GOT3 (cell line): ENCODE data around the gene PDE6A.
"Not testable (repeated sequence)": the region's sequence is repeated elsewhere in the genome, so short reads cannot be mapped to it uniquely, and the experiment has no call there.

ENCODE experiments used
- DNase-seq: peaks from one replicate; lab custom pipeline; 2025; ENCODE audit warnings: mixed read lengths; lab: John Stamatoyannopoulos, UW

PDE6A gene

DNA sequence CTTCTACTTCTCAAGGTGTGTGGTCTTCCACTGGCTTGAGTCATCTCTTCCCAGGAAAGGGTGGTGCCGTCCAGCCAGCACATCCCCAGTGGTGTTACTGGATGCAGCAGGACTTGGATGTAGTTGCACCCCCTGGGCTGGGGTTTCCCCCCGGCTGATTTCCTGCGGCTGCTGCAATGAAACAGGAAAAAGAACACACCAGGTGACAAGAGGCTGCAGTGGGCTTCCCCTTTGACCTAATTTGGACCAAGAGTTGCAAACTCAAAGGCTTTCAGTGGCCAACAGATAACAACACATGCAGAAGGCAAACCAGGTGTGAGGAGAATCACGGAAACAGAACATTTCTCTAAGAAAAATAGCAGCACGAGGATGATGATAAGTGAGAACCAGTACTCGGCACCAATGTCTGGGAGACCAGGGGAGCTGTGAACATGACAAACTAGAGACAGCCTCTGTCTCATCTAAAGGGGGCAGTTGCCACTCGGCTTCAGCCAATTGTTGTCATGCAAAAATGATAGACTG is 83.7 kb downstream of the PDE6A start:
- DNase-seq: no peak

GRCh38 chr5:149859746-149860145 is 84.8 kb downstream of the PDE6A start:
- DNase-seq: no peak

GRCh38 chr5:149858481-149858880 is 86.1 kb downstream of the PDE6A start:
- DNase-seq: not testable (repeated sequence)

DNA sequence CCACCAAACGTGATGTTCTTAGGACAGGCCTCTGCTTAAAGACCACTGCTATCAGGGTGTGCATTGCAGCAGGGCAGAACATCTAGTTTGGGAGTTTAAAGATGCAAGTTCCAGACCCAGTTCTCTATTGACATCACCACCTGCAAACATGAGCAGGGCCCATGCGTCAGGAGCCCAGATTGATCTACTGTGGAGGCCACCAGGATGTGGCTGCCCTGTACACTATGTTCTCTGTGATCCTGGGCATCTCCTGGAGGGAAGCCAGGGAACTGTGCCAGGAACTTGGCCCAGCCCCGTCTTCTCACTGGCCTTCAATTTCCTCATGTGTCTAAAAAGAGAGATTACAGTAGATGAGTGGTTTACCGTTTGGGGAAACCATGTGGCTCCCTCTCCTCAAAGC is 87.1 kb downstream of the PDE6A start:
- DNase-seq: no peak

- DNase-seq: no peak
Observed at GRCh38 chr5:149855366-149855765, 89.2 kb downstream of the PDE6A start.

GRCh38 chr5:149854866-149855265 is 89.7 kb downstream of the PDE6A start:
- no peak for DNase-seq

- DNase-seq: no peak
Observed at GRCh38 chr5:149853701-149854100, 90.9 kb downstream of the PDE6A start.

GRCh38 chr5:149853331-149853648 is 91.3 kb downstream of the PDE6A start:
- DNase-seq: no peak

DNA sequence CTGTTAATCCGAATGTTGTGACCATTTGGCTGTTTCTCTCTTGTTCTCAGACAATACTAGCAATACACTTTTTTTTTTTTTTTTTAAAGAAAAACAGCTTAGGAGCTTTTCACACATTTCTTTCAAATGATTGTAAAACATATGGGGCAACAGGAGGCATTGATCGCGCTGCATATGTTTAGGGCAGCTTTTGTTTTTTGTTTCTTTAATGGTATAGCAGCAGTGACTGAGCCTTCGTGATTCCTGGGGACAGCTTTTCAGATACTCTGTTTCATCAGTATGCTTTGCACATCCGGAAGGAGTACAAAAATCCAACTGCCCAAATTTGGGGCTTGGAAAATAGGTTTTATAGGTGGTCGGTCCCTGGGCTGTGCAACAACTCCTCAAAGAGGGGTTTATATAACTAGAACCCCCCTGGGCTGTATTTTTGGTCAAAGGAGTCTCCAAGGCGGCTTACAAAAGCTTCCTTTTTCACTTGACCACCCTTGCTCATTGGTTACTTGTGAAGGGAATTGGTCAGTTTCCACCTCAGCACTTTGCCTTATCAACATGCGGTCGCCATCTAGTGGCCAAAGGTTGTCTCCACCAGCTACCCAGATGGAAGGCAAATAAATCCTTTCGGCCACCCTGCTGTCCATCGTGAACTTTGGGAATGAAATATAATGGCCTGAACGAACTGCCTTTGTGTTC is 91.8 kb downstream of the PDE6A start:
- peak; percentile 49 for DNase-seq

- no peak for DNase-seq
Observed at GRCh38 chr5:149851211-149851610, 93.4 kb downstream of the PDE6A start.

DNA sequence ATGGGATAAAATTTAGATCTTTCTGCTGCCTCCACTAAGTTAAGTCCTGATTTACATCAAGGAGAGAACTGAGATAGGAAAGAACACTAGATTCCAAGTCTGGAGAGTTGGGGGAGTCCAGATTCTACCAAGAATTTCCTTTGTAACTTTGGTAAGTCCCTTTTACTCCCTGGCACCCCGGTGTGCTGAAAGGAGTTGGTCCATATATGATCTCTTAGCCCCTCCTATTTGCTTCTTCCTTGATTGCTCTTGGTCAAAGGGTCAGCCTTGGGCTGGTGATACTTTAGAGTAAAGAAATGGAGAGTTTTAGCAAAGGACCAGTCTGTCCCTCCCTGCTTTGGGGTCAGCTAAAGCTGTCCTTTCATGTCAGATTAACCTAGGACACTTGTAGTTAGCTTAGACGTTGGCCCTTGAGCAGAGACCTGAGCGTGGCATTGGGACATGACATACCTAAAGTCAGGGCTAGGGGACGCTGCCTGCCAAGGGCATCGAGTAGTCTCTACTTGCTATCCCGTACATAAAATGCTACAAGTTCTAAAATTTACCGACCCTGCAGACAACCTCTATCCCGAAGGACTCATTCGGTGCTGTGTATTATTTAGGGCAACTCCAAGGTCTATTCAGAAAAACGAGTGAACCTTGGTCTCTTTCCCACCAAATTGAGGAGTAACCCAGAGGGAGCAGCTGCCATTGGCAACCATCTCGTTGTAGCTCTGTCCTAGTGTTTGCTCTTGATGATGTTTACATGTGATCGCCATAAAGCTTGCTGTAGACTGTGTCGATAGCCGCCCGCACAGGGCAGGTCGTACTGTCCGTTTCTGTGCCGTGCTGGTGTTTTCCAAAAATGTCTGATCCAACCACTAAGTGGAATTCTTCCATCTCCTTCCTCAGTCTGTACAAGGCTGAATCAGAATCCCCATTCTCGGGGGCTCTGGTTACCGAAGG is 94.4 kb downstream of the PDE6A start:
- DNase-seq: no peak

- no peak for DNase-seq
Observed at GRCh38 chr5:149849280-149849965, 95.2 kb downstream of the PDE6A start.

DNA sequence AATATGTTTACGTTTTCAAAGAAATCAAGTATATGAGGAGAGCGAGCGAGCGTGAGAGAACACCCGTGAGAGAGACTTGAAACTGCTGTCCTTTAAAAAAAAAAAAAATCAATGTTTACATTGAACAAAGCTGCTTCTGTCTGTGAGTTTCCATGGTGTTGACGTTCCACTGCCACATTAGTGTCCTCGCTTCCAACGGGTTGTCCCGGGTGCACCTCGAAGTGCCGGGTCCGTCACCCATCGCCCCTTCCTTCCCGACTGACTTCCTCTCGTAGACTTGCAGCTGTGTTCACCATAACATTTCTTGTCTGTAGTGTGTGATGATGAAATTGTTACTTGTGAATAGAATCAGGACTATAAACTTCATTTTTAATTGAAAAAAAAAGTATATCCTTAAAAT is 97.0 kb downstream of the PDE6A start:
- no peak for DNase-seq

DNA sequence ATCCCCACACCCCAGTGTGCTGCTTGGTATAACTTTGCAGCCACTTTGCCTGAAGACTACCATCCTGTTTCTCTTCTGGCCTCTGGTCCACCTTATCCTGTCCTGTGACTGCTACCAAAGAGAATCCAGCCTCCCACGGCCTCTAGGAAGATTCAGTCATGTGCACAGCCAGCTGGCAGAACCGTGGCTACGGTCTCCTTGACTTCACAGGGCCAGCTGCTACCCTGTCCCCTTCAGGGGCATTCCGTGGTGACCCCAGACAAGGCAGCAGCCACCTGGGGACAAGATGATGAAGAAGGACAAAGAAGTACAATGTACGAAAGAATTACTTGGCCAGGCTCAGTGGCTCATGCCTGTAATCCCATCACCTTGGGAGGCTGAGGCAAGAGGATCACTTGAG is 98.6 kb downstream of the PDE6A start:
- DNase-seq: no peak

DNA sequence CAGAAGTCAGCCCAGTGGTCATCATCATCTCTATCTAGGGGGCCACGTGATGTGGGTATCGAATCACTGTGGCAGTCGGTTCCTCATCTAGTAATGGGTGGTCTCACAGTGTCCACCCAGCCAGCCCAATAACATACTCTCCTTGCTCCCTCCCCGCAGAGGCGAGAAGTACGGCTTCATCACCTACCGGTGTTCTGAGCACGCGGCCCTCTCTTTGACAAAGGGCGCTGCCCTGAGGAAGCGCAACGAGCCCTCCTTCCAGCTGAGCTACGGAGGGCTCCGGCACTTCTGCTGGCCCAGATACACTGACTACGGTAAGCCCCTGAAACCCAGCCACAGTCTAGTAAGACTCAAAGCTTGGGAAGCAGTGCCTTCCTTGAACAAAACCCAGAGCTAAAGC is 99.0 kb downstream of the PDE6A start:
- DNase-seq: no peak

DNA sequence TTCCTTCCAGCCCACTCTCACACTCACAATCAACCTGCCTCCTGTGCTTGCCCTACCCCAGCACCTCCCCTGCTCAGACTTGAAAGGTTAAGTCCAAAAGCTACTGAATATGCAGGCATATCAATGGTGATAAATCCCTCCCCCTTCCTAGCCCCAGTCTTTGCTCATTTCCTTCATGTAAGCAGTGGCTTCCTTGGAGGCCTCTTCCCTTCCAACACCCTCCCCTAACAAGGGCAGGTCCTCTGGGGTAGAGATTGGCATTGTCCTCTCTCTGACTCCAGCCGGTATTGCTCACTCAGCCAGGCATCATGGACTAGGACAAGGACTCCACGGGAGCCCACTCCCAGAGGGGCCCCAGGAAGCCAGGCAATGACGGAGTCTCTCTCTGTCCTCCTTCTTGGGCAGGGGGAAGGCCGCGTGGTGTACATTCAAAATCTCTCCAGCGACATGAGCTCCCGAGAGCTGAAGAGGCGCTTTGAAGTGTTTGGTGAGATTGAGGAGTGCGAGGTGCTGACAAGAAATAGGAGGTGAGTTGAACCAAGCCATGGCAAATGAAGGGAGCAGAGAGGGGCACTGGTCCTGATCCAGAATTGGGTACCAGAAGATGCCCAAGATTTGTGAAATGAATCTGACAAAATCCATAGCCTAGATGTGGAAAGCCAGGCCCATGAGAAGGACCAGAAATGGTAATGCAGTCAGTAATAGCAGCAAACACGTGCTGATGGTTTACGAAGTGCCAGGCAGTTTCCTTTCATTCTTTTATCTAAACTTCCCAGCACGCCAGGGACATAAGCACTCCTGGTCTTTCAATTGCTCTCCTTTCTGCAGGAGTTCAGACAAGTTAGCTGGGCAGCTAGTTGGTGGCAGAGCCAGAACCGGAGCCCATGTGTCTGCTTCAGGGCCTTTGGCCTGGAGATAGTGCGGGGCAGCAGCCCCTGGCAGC is 102.5 kb downstream of the PDE6A start:
- no peak for DNase-seq

DNA sequence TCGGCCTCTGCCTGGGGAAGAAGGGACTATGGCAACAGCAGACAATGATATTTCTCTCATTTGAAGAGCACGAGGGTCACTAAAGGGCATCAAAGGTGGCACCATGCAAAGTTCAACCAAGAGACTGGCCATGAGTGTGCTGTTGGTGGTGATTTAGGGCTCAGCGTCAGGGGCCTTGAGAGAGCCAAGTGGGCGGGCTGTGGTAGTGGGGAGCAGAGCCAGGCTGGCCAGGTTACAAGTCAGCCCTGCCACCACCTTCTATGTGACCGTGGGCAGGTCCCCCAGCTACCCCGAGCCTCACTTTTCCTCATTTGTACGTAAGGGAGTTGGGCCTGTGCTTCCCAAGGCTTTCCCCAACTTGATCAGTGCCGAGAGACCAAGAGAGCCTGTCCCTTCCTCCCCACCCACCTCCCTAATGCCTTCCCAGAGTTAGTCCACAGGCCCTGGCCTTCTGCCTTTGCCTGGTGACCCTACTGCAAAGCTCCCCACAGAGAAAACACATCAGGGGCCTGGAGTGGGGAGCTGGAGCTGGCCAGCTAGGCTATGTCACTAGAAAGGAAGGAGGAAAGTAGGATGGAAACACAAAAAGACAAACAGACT is 104.3 kb downstream of the PDE6A start:
- DNase-seq: no peak

- DNase-seq: no peak
Observed at GRCh38 chr5:149839761-149840160, 104.8 kb downstream of the PDE6A start.

GRCh38 chr5:149838881-149839739 is 105.5 kb downstream of the PDE6A start:
- DNase-seq: no peak

GRCh38 chr5:149837680-149838269 is 106.8 kb downstream of the PDE6A start:
- DNase-seq: no peak
